Stimulated activated naive CD4-positive, alpha-beta T cell treated with Interleukin-2 at 50 U/mL for 16 hours (primary cell): Measurements from ENCODE around the gene SCN2B.

Experiments
- DNase-seq: peaks from one replicate; lab custom pipeline; 2025; lab: John Stamatoyannopoulos, UW

The SCN2B gene

GRCh38 chr11:118152552-118153471 lies 23.6 kb downstream of the SCN2B start, which contains the start of gene SCN4B:
Gene SCN4B (minus strand): TSS chr11:118152823. CDS start chr11:118152673, 150 bp downstream.
- no peak for DNase-seq

- DNase-seq = no peak
Measured at GRCh38 chr11:118152020-118152551, 24.4 kb downstream of the SCN2B start.

GRCh38 chr11:118151431-118151830 lies 25.0 kb downstream of the SCN2B start:
- no peak for DNase-seq

GRCh38 chr11:118149493-118149892 lies 26.9 kb downstream of the SCN2B start:
- DNase-seq = no peak

GRCh38 chr11:118148856-118149255 lies 27.6 kb downstream of the SCN2B start:
- no peak for DNase-seq

GRCh38 chr11:118148240-118148639 lies 28.2 kb downstream of the SCN2B start:
- no peak for DNase-seq

- DNase-seq = no peak
Measured at GRCh38 chr11:118147502-118147901, 28.9 kb downstream of the SCN2B start.

GRCh38 chr11:118146554-118146953 lies 29.9 kb downstream of the SCN2B start:
- no peak for DNase-seq

- peak; percentile 86 for DNase-seq
Measured at GRCh38 chr11:118145285-118146227, 30.9 kb downstream of the SCN2B start.

GRCh38 chr11:118144301-118145268 lies 31.9 kb downstream of the SCN2B start:
- no peak for DNase-seq

- no peak for DNase-seq
Measured at GRCh38 chr11:118143661-118144185, 32.7 kb downstream of the SCN2B start.

- no peak for DNase-seq
Measured at GRCh38 chr11:118142809-118143208, 33.6 kb downstream of the SCN2B start.

GRCh38 chr11:118142081-118142480 lies 34.4 kb downstream of the SCN2B start:
- DNase-seq = no peak

GRCh38 chr11:118139578-118139977 lies 36.9 kb downstream of the SCN2B start:
- DNase-seq = no peak

- no peak for DNase-seq
Measured at GRCh38 chr11:118138839-118139420, 37.5 kb downstream of the SCN2B start.

GRCh38 chr11:118136801-118137200 lies 39.6 kb downstream of the SCN2B start:
- DNase-seq = no peak

- no peak for DNase-seq
Measured at GRCh38 chr11:118136341-118136740, 40.1 kb downstream of the SCN2B start.

- DNase-seq = no peak
Measured at GRCh38 chr11:118135796-118136165, 40.7 kb downstream of the SCN2B start.

GRCh38 chr11:118135051-118135795 lies 41.2 kb downstream of the SCN2B start:
- no peak for DNase-seq

- DNase-seq = no peak
Measured at GRCh38 chr11:118133816-118134215, 42.6 kb downstream of the SCN2B start.
